ENCODE results near the gene ST13. TPM values are rescaled to one million over a fixed set of nuclear protein-coding genes. Genes with fewer than 3 reads are reported as not detected.

ST13 gene
- total RNA-seq, 4 donors from 2014 or later = 159 to 246 (median 210) TPM

DNA sequence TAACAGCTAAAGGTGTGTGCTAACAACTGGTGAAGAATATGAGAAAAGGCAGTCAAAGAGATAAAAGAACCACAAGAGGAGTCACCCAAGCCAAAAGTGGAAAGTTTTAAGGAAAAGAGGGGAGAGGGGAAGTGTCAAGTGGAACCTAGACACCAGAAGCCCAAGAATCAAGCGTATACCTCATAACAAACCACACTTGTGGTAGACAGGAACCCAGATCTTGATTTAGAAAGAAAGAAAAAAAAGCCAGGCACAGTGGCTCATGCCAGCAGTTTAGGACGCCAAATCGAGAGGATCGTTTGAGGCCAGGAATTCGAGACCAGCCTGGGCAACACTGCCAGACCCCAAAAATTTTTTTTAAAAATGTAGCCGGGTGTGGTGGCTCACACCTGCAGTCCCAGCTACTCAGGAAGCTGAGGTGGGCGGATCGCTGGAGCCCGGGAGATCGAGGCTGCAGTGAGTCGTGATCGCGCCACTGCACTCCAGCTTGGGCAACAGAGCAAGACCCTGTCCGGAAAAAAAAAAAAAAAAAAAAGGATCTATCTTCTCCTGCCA is 38.2 kb downstream of the ST13 start:
- TF ChIP-seq, protein P1, sequence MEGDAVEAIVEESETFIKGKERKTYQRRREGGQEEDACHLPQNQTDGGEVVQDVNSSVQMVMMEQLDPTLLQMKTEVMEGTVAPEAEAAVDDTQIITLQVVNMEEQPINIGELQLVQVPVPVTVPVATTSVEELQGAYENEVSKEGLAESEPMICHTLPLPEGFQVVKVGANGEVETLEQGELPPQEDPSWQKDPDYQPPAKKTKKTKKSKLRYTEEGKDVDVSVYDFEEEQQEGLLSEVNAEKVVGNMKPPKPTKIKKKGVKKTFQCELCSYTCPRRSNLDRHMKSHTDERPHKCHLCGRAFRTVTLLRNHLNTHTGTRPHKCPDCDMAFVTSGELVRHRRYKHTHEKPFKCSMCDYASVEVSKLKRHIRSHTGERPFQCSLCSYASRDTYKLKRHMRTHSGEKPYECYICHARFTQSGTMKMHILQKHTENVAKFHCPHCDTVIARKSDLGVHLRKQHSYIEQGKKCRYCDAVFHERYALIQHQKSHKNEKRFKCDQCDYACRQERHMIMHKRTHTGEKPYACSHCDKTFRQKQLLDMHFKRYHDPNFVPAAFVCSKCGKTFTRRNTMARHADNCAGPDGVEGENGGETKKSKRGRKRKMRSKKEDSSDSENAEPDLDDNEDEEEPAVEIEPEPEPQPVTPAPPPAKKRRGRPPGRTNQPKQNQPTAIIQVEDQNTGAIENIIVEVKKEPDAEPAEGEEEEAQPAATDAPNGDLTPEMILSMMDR (IDR thresholded peaks at IDR 0.05; ENCODE audit: low read depth) = no peak

- TF ChIP-seq, protein P1 (IDR thresholded peaks at IDR 0.05; ENCODE audit: low read depth) = no peak
Observed at GRCh38 chr22:40817737-40818136, 38.7 kb downstream of the ST13 start.

GRCh38 chr22:40813912-40814315 is 42.5 kb downstream of the ST13 start:
- TF ChIP-seq, protein P1 (IDR thresholded peaks at IDR 0.05; ENCODE audit: low read depth) = no peak

GRCh38 chr22:40808018-40808841 is 48.2 kb downstream of the ST13 start:
- TF ChIP-seq, protein P1 (IDR thresholded peaks at IDR 0.05; ENCODE audit: low read depth) = no peak

DNA sequence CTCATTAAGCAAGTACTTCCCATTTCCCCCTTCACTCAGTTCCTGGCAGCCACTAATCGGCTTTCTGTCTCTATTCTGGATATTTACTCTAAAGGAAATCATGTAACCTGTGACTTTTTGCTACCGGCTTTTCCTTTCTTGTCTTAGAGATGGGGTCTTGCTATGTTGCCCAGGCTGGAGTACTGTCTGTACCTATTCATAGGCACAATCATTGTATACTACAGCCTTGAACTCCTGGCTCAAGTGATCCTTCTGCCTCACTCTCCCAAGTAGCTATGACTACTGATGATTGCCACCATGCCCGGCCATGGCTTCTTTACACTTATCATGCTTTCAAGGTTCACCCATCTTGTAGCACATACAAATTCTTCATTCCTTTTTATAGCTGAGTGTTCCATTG is 49.7 kb downstream of the ST13 start:
- TF ChIP-seq, protein P1 (IDR thresholded peaks at IDR 0.05; ENCODE audit: low read depth) = no peak

- TF ChIP-seq, protein P1 (IDR thresholded peaks at IDR 0.05; ENCODE audit: low read depth) = no peak
Observed at GRCh38 chr22:40805699-40806203, 50.7 kb downstream of the ST13 start.

- TF ChIP-seq, protein P1 (IDR thresholded peaks at IDR 0.05; ENCODE audit: low read depth) = no peak
Observed at GRCh38 chr22:40805239-40805638, 51.2 kb downstream of the ST13 start.
